Spleen (tissue), 11 donors: Measurements from ENCODE around the gene CORIN. TPM values are rescaled to one million over a fixed set of nuclear protein-coding genes. Genes with fewer than 3 reads are reported as not detected.

ENCODE experiments used
- DNase-seq: peaks from one replicate; pipeline ENCODE4 v3.0.0-alpha.2; 2020
- H3K27ac ChIP-seq, 8 donors: fragments of 200-600 bp; sonication (generic) in 7 of 8; 1 replicate in 4 of 8; 2 replicates in 4 of 8; pipeline versions ENCODE4 v1.5.0 to v1.8.0; 2016 to 2021; ENCODE audit warnings: inconsistent platforms in 4 of 8, mild to moderate bottlenecking in 4 of 8, moderate library complexity in 1 of 8
- H3K27me3 ChIP-seq, 7 donors: fragments of 200-600 bp; sonication (generic) in 6 of 7; replicated peaks in 1 of 7; 1 replicate in 4 of 7; 2 replicates in 3 of 7; pipeline versions ENCODE4 v1.5.0 to v1.8.0; 2016 to 2021; ENCODE audit warnings: inconsistent platforms in 3 of 7, mild to moderate bottlenecking in 1 of 7
- H3K36me3 ChIP-seq, 6 donors: fragments of 200-600 bp; sonication (generic) in 5 of 6; 1 replicate in 4 of 6; 2 replicates in 2 of 6; pipeline versions ENCODE4 v1.5.0 to v1.8.0; 2016 to 2021; ENCODE audit warnings: inconsistent platforms in 2 of 6
- H3K4me1 ChIP-seq, 6 donors: fragments of 200-600 bp; sonication (generic) in 5 of 6; 1 replicate in 3 of 6; 2 replicates in 3 of 6; pipeline versions ENCODE4 v1.5.0 to v1.8.0; 2016 to 2021; ENCODE audit warnings: inconsistent platforms in 3 of 6
- H3K4me3 ChIP-seq, 8 donors: fragments of 200-600 bp; sonication (generic) in 7 of 8; 1 replicate in 4 of 8; 2 replicates in 4 of 8; pipeline versions ENCODE4 v1.5.0 to v1.8.0; 2016 to 2021; ENCODE audit warnings: inconsistent platforms in 4 of 8, mild to moderate bottlenecking in 4 of 8, moderate library complexity in 2 of 8
- H3K9me3 ChIP-seq, 8 donors: fragments of 200-600 bp; sonication (generic) in 7 of 8; 1 replicate in 4 of 8; 2 replicates in 4 of 8; pipeline versions ENCODE4 v1.5.0 to v1.8.0; 2016 to 2021; ENCODE audit warnings: inconsistent platforms in 4 of 8
- CTCF ChIP-seq, 11 experiments: fragments of 200-600 bp in 7 of 11; fragments of 450-650 bp in 4 of 11; sonication (generic) in 4 of 11; IDR thresholded peaks in 8 of 11; conservative IDR thresholded peaks in 3 of 11; 1 replicate in 7 of 11; 2 replicates in 4 of 11; pipeline versions ENCODE4 v1.4.0 to v1.8.0; 2016 to 2021; ENCODE audit warnings: antibody characterized with exemption in 11 of 11, inconsistent platforms in 4 of 11, mild to moderate bottlenecking in 1 of 11
- POLR2A ChIP-seq, 3 donors: fragments of 450-650 bp; IDR thresholded peaks; one replicate each; pipeline ENCODE4 v1.5.1; 2017; ENCODE audit warnings: antibody characterized with exemption in 3 of 3, mild to moderate bottlenecking in 1 of 3
- POLR2AphosphoS5 ChIP-seq, 3 donors: sonication (generic); formaldehyde crosslinking; IDR thresholded peaks; one replicate each; pipeline ENCODE4 v1.5.1; 2017; ENCODE audit warnings: antibody characterized with exemption in 3 of 3
- WGBS, 5 donors: extraction: QIAGEN DNeasy Blood & Tissue Kit in 3 of 5; methylation state at CpG; one replicate each; pipeline versions ENCODE4 v1.1.5 to v1.1.7; 2013 to 2018; 5-methylcytosine and 5-hydroxymethylcytosine counted together
- intact Hi-C: fragments of 100-400 bp; cut with DNase I; formaldehyde crosslinking; loops from one replicate; pipeline ENCODE4 v1.15.0; 2023; ENCODE audit warnings: low total_unique reads
- polyA plus RNA-seq, 3 donors: library from polyadenylated mRNA; stranded (reverse); fragments of 200-250 nt; gene quantifications; one replicate each; pipeline ENCODE4 v1.2.1, GENCODE V29; 2013
- total RNA-seq, 7 donors: library from RNA; depleted of rRNA in 3 of 7; stranded (reverse); fragments of >200 nt in 3 of 7; fragmentation: NEBNext Ultra II Directional in 4 of 7; extraction: Animal tissue kit (Norgen Biotek cat#: 25700) in 4 of 7; gene quantifications; one replicate each; pipeline versions ENCODE4 v1.1.0 to v1.2.1, GENCODE V29; 2016 to 2021
- donor health status: healthy with polysubstance abuse.
- donor health status: DM: no; HTN: no; CAD: no; lungs with moderate emphysema.
- donor health status: DM: no; HTN: no; CAD: no.
- donor health status: Bipolar disorder and iron deficiency.
- donor health status: healthy.
- donor health status: DM: no; HTN: no; CAD: no.
- donor health status: DM: yes; HTN: yes; CAD: no.

CORIN gene
- total and polyA plus RNA-seq, 10 donors, result 0.23 to 12.3 (median 0.85) TPM

DNA sequence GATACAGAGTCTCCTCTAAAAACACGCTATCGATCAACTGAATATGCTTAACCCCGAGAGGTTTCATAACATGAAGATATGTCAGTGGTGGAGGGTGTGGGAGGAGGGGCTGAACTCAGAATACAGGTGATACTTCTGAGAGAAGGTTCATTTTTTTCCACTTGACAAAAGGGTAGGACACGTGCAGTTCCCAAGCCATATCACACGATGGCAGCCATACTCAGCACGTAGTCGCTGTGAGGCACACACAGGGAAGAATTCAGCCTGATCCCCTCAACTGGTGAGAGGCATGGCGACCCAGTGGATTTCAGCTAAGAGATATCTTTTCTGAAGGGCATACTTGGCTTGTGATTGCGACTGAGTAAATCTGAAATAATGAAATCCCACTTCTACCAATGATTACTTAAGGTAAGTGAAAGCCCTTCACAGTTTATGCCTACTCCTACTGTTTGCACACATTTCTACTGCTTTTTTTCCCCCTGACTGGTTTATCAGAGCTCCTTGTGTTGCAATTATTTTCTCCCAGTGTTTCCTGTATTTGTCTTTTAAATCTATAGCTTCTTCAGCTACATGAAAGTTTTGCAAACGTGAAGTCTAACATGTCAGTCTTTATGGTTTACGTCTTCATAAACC lies 133.1 kb downstream of the CORIN start:
- no peaks in the 10 kb centered on the region for H3K4me1 ChIP-seq
- peaks cover 0 to 17% (median 0%) of the 10 kb centered on the region in 7 donors for H3K27me3 ChIP-seq
- no peak overlapping the region for H3K27ac ChIP-seq
- WGBS, 5 donors, result 45 to 54% (median 49%) methylated on average over 11 of the region's 11 CpGs
- no peak for DNase-seq
- TF ChIP-seq CTCF (IDR thresholded peaks at IDR 0.05 in 8 of 11, conservative IDR thresholded peaks at IDR 0.05 in 3 of 11), result peak in 1 of 11 experiments; percentile 10
- no peak for TF ChIP-seq POLR2AphosphoS5 (IDR thresholded peaks at IDR 0.05)
- intact Hi-C loops, result no loop called here
- H3K9me3 ChIP-seq, result no peaks in the 10 kb centered on the region
- H3K4me3 ChIP-seq, result no peak overlapping the region
- no peaks in the 10 kb centered on the region for H3K36me3 ChIP-seq

DNA sequence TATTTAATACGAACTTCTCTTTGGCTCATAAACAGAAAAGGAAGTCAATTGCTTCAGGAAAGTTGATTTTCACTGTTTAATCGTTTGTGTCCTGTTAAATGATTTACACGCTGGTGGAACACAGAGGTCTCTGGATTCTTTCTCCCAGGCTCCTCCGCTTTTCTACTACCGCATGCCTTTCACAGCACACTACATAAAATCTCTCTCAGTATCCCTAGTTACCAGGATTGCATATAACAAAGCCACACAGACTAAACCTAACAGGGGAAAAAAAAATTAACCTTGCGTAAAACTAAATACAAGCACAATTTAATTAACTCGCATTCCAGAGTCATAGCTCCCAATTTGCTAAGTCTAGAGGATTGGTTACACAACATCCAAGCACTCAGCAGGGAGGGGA lies 133.9 kb downstream of the CORIN start:
- Histone ChIP-seq H3K36me3 (no peaks in the 10 kb centered on the region), H3K27ac (no peak overlapping the region), H3K4me1 (no peaks in the 10 kb centered on the region), H3K4me3 (no peak overlapping the region), H3K9me3 (no peaks in the 10 kb centered on the region), H3K27me3 (peaks cover 0 to 23% (median 0%) of the 10 kb centered on the region in 7 donors)
- no peak for DNase-seq
- intact Hi-C loops, result no loop called here
- WGBS, 5 donors, result 70 to 78% (median 74%) methylated on average over 7 of the region's 7 CpGs
- TF ChIP-seq CTCF (IDR thresholded peaks at IDR 0.05 in 8 of 11, conservative IDR thresholded peaks at IDR 0.05 in 3 of 11) (no peak), POLR2A (IDR thresholded peaks at IDR 0.05) (no peak), POLR2AphosphoS5 (IDR thresholded peaks at IDR 0.05) (no peak)

- H3K36me3 ChIP-seq, result no peaks in the 10 kb centered on the region
- no peaks in the 10 kb centered on the region for H3K4me1 ChIP-seq
- H3K9me3 ChIP-seq, result no peaks in the 10 kb centered on the region
- H3K4me3 ChIP-seq, result no peak overlapping the region
- H3K27me3 ChIP-seq, result peaks cover 0 to 23% (median 0%) of the 10 kb centered on the region in 7 donors
- DNase-seq, result no peak
- no peak overlapping the region for H3K27ac ChIP-seq
- 80 to 89% (median 83%) methylated on average over 5 of the region's 5 CpGs for WGBS, 5 donors
- intact Hi-C loops, result no loop called here
- no peak for TF ChIP-seq POLR2AphosphoS5 (IDR thresholded peaks at IDR 0.05)
- no peak for TF ChIP-seq CTCF (IDR thresholded peaks at IDR 0.05 in 8 of 11, conservative IDR thresholded peaks at IDR 0.05 in 3 of 11)
- no peak for TF ChIP-seq POLR2A (IDR thresholded peaks at IDR 0.05)
These were observed 134.9 kb downstream of the CORIN start for GRCh38 chr4:47703008-47703407.

- Histone ChIP-seq H3K36me3 (no peaks in the 10 kb centered on the region), H3K9me3 (no peaks in the 10 kb centered on the region), H3K4me1 (no peaks in the 10 kb centered on the region), H3K4me3 (no peak overlapping the region), H3K27ac (no peak overlapping the region), H3K27me3 (peaks cover 0 to 20% (median 0%) of the 10 kb centered on the region in 7 donors)
- no peak for DNase-seq
- intact Hi-C loops, result no loop called here
- TF ChIP-seq CTCF (IDR thresholded peaks at IDR 0.05 in 8 of 11, conservative IDR thresholded peaks at IDR 0.05 in 3 of 11) (no peak), POLR2A (IDR thresholded peaks at IDR 0.05) (no peak), POLR2AphosphoS5 (IDR thresholded peaks at IDR 0.05) (no peak)
These were observed 136.6 kb downstream of the CORIN start for GRCh38 chr4:47701286-47701685.
